ENCODE data around the gene RNF43. TPM values are rescaled to one million over a fixed set of nuclear protein-coding genes. Genes with fewer than 3 reads are reported as not detected.

The RNF43 gene
- total and polyA plus RNA-seq, 2 of the 13 experiments (the other 11 are each of a cell fraction or from before 2014, with no cell fraction given): 31.0 to 53.4 TPM

- TF ChIP-seq ZBTB26 (CRISPR knock-in tag; IDR thresholded peaks at IDR 0.05; ENCODE audit: borderline replicate concordance): 0 out of 2 replicates have a peak, but pooled peaks have one; percentile 4
- TF ChIP-seq ZNF737 (CRISPR knock-in tag; IDR thresholded peaks at IDR 0.05; ENCODE audit: borderline replicate concordance): no peak
- TF ChIP-seq JUND (CRISPR knock-in tag; IDR thresholded peaks at IDR 0.05): no peak
- TF ChIP-seq BRD4 (CRISPR knock-in tag; IDR thresholded peaks at IDR 0.05): no peak
- no peak for TF ChIP-seq CCAR2 (optimal IDR thresholded peaks at IDR 0.05; ENCODE audit: low read depth, low read length)
- TF ChIP-seq E2F1 (CRISPR knock-in tag; IDR thresholded peaks at IDR 0.05): no peak
- TF ChIP-seq ARNTL (CRISPR knock-in tag; IDR thresholded peaks at IDR 0.05): no peak
- TF ChIP-seq MTERF4 (CRISPR knock-in tag; IDR thresholded peaks at IDR 0.05): no peak
- no peak for TF ChIP-seq MTA3 (CRISPR knock-in tag; IDR thresholded peaks at IDR 0.05)
- 0 out of 2 replicates have a peak, but pooled peaks have one; percentile 9 for TF ChIP-seq HMG20A (CRISPR knock-in tag; IDR thresholded peaks at IDR 0.05; ENCODE audit: borderline replicate concordance)
- TF ChIP-seq XRCC5 (optimal IDR thresholded peaks at IDR 0.05; ENCODE audit: low read length): no peak
- TF ChIP-seq THYN1 (CRISPR knock-in tag; IDR thresholded peaks at IDR 0.05; ENCODE audit: borderline replicate concordance, low read depth): no peak
- TF ChIP-seq NONO (IDR thresholded peaks at IDR 0.05): no peak
- 0 out of 2 replicates have a peak, but pooled peaks have one; percentile 18 for TF ChIP-seq NONO (CRISPR knock-in tag; conservative IDR thresholded peaks at IDR 0.05)
- TF ChIP-seq BHLHE40 (IDR thresholded peaks at IDR 0.05; ENCODE audit: low read length): no peak
- no peak for TF ChIP-seq HOXD1 (CRISPR knock-in tag; IDR thresholded peaks at IDR 0.05)
- TF ChIP-seq HDAC1 (CRISPR knock-in tag; IDR thresholded peaks at IDR 0.05): peak; percentile 20; the same call in 1 of the 2 replicates
- TF ChIP-seq MBNL3 (CRISPR knock-in tag; conservative IDR thresholded peaks at IDR 0.05): no peak
- no peak for TF ChIP-seq NFRKB (IDR thresholded peaks at IDR 0.05)
- peak; percentile 33; the same call in 1 of the 2 replicates for TF ChIP-seq HNF4G (IDR thresholded peaks at IDR 0.05; ENCODE audit: borderline replicate concordance, low read depth, low read length)
- TF ChIP-seq HNF4G (CRISPR knock-in tag; IDR thresholded peaks at IDR 0.05; ENCODE audit: borderline replicate concordance, low read depth): no peak; the same call in 1 of the 2 replicates
- 0 out of 2 replicates have a peak, but pooled peaks have one; percentile 18 for TF ChIP-seq MIER3 (CRISPR knock-in tag; IDR thresholded peaks at IDR 0.05; ENCODE audit: borderline replicate concordance)
- no peak for TF ChIP-seq MXD4 (CRISPR knock-in tag; IDR thresholded peaks at IDR 0.05)
- no peak for TF ChIP-seq ZNF18 (CRISPR knock-in tag; IDR thresholded peaks at IDR 0.05; ENCODE audit: insufficient replicate concordance)
- TF ChIP-seq SATB2 (CRISPR knock-in tag; IDR thresholded peaks at IDR 0.05): no peak
- no peak for TF ChIP-seq ZNF335 (CRISPR knock-in tag; IDR thresholded peaks at IDR 0.05)
- peak; percentile 82; the same call in 1 of the 2 replicates for TF ChIP-seq TFAP4 (IDR thresholded peaks at IDR 0.05; ENCODE audit: borderline replicate concordance, low read depth)
- TF ChIP-seq FOXK1 (CRISPR knock-in tag; IDR thresholded peaks at IDR 0.05; ENCODE audit: borderline replicate concordance, low read depth): peak; percentile 8; the same call in 1 of the 2 replicates
These were observed 34.5 kb downstream of the RNF43 start (continued) for GRCh38 chr17:58382872-58383242.
